Measurements from ENCODE around the gene PLOD2. TPM values are rescaled to one million over a fixed set of nuclear protein-coding genes. Genes with fewer than 3 reads are reported as not detected.

Gene PLOD2
- total and polyA plus RNA-seq, 4 donors, result 18.6 to 57.0 (median 24.3) TPM

DNA sequence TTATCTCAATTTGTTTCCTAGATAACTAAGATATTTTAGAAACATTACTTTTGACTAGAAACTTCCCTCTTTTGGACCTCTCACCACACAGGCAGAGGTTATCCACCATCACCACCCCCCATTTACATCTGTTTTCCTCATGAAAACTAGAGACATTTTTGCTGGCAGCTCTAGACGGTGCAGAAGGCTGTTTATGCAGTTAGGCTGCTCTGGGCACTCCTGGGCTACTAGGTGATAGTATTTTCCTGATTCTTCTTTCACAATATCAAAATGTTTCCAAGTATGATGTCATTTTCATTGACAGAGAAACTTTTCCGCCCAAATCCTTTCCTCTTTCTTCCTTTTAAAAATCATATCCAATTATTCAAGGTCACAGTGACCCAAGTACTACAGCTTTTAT, 67.1 kb downstream of the PLOD2 start:
- Histone ChIP-seq H3K27ac (ENCODE audit: low read depth in 1 of 2, low read length in 2 of 2) (peak overlapping the region; percentile 83 to 86), H3K9ac (ENCODE audit: low read depth in 1 of 2, low read length in 2 of 2) (peak overlapping the region; percentile 10 to 32), H3K27me3 (ENCODE audit: control insufficient read depth in 4 of 4, insufficient read depth in 4 of 4, low read length in 3 of 4) (no peaks in the 10 kb centered on the region), H3K4me3 (ENCODE audit: low read depth in 1 of 3, low read length in 3 of 3) (no peak overlapping the region), H3K36me3 (ENCODE audit: control insufficient read depth in 4 of 4, insufficient read depth in 3 of 4, low read depth in 1 of 4, low read length in 3 of 4) (no peaks in the 10 kb centered on the region), H3K9me3 (ENCODE audit: control insufficient read depth in 4 of 4, low read length in 3 of 4) (no peaks in the 10 kb centered on the region), H3K4me1 (ENCODE audit: control insufficient read depth in 4 of 4, insufficient read depth in 4 of 4, low read length in 3 of 4) (peaks cover 0 to 18% (median 16%) of the 10 kb centered on the region in 4 donors)
- WGBS, result 19% methylated on average over 2 of the region's 2 CpGs
- TF ChIP-seq HNF4G (IDR thresholded peaks at IDR 0.05) (no peak), NR2F2 (IDR thresholded peaks at IDR 0.05) (no peak), RAD21 (IDR thresholded peaks at IDR 0.05) (peak; percentile 28 to 35), YY1 (IDR thresholded peaks at IDR 0.05) (peak; percentile 28), GABPA (IDR thresholded peaks at IDR 0.05 in 1 of 2, conservative IDR thresholded peaks at IDR 0.05 in 1 of 2) (no peak), EGR1 (IDR thresholded peaks at IDR 0.05; ENCODE audit: low read depth in 2 of 2) (no peak), FOXA2 (IDR thresholded peaks at IDR 0.05) (peak; percentile 27), HNF4A (conservative IDR thresholded peaks at IDR 0.05) (peak in 1 of 2 donors; percentile 34), RXRA (IDR thresholded peaks at IDR 0.05) (peak in 1 of 2 donors; percentile 45), SP1 (IDR thresholded peaks at IDR 0.05) (peak; percentile 32), JUND (IDR thresholded peaks at IDR 0.05) (peak; percentile 90 to 93), FOXA1 (IDR thresholded peaks at IDR 0.05) (no peak), TAF1 (conservative IDR thresholded peaks at IDR 0.05) (no peak)
- TF ChIP-seq, protein P1, sequence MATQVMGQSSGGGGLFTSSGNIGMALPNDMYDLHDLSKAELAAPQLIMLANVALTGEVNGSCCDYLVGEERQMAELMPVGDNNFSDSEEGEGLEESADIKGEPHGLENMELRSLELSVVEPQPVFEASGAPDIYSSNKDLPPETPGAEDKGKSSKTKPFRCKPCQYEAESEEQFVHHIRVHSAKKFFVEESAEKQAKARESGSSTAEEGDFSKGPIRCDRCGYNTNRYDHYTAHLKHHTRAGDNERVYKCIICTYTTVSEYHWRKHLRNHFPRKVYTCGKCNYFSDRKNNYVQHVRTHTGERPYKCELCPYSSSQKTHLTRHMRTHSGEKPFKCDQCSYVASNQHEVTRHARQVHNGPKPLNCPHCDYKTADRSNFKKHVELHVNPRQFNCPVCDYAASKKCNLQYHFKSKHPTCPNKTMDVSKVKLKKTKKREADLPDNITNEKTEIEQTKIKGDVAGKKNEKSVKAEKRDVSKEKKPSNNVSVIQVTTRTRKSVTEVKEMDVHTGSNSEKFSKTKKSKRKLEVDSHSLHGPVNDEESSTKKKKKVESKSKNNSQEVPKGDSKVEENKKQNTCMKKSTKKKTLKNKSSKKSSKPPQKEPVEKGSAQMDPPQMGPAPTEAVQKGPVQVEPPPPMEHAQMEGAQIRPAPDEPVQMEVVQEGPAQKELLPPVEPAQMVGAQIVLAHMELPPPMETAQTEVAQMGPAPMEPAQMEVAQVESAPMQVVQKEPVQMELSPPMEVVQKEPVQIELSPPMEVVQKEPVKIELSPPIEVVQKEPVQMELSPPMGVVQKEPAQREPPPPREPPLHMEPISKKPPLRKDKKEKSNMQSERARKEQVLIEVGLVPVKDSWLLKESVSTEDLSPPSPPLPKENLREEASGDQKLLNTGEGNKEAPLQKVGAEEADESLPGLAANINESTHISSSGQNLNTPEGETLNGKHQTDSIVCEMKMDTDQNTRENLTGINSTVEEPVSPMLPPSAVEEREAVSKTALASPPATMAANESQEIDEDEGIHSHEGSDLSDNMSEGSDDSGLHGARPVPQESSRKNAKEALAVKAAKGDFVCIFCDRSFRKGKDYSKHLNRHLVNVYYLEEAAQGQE (IDR thresholded peaks at IDR 0.05), result peak; percentile 62
- TF ChIP-seq, protein P2, sequence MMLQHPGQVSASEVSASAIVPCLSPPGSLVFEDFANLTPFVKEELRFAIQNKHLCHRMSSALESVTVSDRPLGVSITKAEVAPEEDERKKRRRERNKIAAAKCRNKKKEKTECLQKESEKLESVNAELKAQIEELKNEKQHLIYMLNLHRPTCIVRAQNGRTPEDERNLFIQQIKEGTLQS (IDR thresholded peaks at IDR 0.05), result no peak
- TF ChIP-seq, protein P3, sequence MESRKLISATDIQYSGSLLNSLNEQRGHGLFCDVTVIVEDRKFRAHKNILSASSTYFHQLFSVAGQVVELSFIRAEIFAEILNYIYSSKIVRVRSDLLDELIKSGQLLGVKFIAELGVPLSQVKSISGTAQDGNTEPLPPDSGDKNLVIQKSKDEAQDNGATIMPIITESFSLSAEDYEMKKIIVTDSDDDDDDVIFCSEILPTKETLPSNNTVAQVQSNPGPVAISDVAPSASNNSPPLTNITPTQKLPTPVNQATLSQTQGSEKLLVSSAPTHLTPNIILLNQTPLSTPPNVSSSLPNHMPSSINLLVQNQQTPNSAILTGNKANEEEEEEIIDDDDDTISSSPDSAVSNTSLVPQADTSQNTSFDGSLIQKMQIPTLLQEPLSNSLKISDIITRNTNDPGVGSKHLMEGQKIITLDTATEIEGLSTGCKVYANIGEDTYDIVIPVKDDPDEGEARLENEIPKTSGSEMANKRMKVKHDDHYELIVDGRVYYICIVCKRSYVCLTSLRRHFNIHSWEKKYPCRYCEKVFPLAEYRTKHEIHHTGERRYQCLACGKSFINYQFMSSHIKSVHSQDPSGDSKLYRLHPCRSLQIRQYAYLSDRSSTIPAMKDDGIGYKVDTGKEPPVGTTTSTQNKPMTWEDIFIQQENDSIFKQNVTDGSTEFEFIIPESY (IDR thresholded peaks at IDR 0.05), result no peak
- TF ChIP-seq, protein P4, sequence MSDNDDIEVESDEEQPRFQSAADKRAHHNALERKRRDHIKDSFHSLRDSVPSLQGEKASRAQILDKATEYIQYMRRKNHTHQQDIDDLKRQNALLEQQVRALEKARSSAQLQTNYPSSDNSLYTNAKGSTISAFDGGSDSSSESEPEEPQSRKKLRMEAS (IDR thresholded peaks at IDR 0.05), result peak; percentile 30
- TF ChIP-seq, protein P5, sequence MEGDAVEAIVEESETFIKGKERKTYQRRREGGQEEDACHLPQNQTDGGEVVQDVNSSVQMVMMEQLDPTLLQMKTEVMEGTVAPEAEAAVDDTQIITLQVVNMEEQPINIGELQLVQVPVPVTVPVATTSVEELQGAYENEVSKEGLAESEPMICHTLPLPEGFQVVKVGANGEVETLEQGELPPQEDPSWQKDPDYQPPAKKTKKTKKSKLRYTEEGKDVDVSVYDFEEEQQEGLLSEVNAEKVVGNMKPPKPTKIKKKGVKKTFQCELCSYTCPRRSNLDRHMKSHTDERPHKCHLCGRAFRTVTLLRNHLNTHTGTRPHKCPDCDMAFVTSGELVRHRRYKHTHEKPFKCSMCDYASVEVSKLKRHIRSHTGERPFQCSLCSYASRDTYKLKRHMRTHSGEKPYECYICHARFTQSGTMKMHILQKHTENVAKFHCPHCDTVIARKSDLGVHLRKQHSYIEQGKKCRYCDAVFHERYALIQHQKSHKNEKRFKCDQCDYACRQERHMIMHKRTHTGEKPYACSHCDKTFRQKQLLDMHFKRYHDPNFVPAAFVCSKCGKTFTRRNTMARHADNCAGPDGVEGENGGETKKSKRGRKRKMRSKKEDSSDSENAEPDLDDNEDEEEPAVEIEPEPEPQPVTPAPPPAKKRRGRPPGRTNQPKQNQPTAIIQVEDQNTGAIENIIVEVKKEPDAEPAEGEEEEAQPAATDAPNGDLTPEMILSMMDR (IDR thresholded peaks at IDR 0.05; ENCODE audit: low read depth, low read length, missing input control), result no peak
- no peak for DNase-seq (ENCODE audit: low spot score)

All from liver (tissue), 9 donors.